HG03039 (cell line): Measurements from ENCODE around the gene DGLUCY.
"Not testable (repeated sequence)": the region's sequence is repeated elsewhere in the genome, so short reads cannot be mapped to it uniquely, and the experiment has no call there.

Source experiments
- ATAC-seq: cut with Tn5 transposase; IDR thresholded peaks from one replicate; pipeline ENCODE4 v1.9.1; 2021; ENCODE audit warnings: mild to moderate bottlenecking, moderate library complexity; ENCODE audit not compliant: unreplicated experiment

DGLUCY gene

DNA sequence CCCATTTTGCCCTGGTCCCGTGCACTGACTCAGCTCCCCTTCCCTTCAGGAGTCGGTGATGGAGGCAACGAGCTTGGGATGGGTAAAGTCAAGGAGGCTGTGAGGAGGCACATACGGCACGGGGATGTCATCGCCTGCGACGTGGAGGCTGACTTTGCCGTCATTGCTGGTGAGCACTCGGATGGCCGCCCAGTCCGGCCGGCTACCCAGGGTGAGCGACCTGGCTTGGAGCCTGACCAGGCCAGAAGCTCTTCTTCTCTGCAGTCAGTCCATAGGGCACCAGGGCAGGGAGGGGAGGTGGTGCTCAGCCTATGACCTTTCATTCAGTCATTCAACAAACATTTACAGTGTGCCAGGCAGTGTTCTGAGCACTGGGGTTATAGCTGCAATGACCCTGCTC lies 90.8 kb downstream of the DGLUCY start:
- ATAC-seq = no peak

DNA sequence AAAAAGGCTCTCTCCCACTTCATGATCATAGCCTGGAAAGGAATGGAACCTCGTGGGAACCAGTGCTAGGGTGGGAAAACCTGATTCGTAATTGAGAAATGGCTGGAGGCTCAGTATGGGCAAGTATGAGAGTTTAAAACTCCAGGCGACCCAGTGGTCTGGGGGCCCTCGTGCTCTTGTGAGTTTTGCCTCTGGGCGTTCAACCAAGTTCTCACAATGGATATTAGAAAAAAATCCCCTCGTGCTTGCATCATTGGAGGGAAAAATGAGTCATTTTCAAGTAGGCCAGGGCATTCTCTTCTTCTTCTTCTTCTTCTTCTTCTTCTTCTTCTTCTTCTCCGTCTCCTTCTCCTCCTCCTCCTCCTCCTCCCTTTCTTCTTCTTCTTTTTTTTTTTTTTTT lies 91.6 kb downstream of the DGLUCY start:
- no peak for ATAC-seq

GRCh38 chr14:91207008-91207407 lies 93.1 kb downstream of the DGLUCY start:
- ATAC-seq = no peak

DNA sequence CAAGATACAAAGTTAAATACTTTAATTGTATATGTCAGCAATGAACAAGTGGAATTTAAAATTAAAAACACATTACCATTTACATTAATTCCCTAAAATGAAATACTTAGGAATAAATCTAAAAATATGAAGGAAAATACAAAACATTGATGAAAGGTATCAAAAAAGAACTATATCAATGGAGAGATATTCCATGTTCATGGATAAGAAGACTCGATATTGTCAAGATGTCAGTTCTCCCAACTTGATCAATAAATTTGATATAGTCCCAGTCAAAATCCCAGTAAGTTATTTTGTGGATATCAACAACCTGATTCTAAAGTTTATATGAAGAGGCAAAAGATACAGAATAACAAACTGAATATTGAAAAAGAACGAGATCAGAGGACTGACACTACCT lies 97.1 kb downstream of the DGLUCY start:
- no peak for ATAC-seq

DNA sequence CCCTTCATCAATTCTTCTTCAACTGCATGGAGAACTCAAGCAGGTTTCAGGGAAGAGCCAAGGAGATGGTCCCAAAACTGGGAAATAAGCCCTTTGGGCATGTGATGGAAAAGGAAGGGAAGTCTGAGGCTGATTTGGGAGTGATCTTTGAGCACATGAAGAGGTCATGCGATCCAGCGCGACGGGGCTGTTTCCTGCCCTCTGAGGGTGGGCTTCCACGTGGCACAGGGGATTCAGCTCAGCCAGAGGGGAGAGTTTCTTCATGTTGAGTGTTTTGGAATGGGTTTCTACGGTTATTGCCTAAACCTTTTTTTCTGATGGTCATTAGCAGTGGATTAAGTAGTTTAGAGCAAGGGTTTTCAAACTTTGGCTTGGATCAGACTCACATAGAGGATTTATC lies 100.4 kb downstream of the DGLUCY start:
- ATAC-seq = no peak

GRCh38 chr14:91215381-91215780 lies 101.5 kb downstream of the DGLUCY start:
- ATAC-seq = no peak

DNA sequence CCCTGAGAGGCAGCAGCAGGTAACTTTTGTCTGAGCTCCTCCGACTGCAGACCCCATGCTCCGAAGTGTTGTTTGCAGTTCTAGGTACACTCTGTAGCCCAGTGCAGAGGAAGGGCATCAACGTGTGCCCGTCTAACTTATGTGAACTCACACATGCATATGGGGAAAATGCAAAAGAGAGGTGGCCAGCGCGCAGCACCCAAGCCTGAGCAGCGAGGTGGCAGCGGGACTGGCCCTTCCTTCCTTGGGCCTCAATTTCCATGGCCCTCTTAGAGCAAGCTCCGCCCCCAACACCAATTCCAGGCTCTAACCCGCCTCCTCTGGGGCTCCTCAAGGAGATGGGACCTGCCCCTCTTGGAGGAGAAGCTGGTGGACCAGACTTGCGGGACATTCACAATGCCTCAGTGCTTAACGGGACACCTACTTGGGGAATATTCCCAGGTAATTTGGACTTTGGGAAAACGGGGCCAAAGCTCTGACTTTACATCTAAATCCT lies 102.9 kb downstream of the DGLUCY start:
- ATAC-seq = no peak

DNA sequence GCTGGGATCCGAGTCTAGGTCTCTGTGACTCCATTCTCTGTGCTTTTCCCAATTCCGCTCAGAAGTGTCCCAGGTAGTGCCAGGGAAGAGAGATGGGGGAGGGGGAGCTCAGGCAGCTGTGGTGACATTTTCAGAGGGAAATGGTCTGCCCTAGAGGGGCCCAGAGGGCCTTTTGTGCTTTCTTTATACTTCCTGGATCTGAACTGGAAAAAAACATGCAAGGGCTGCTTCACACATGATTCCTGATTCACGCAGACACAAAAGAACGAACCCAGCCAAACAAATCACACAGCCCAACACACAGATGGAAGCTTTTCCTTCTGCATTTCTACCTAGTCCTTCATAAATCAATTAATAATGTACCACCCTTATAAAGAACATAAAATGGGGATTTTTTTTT lies 104.1 kb downstream of the DGLUCY start:
- no peak for ATAC-seq

- ATAC-seq = no peak
These were observed 105.9 kb downstream of the DGLUCY start for GRCh38 chr14:91219517-91220389.

DNA sequence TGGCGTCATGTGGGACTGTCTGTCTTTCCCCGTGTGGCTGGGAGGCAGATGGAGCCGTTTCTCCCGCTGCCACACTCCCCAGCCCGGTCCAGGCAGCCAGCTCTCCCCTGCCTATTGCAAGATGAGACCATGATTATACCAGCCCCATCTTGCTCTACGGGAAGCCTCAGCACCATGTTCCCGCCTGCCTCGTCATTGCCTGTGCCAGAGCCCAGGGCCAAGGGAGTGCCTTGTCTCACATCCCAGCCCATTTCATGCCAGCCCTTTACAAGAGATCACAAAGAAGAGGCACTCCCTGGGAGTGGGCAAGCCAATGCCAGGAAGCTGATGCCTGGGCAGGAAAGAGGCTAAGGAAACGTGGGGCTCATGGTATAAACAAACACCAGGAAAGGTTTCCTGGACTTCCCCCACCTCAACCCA lies 106.7 kb downstream of the DGLUCY start:
- ATAC-seq = no peak

DNA sequence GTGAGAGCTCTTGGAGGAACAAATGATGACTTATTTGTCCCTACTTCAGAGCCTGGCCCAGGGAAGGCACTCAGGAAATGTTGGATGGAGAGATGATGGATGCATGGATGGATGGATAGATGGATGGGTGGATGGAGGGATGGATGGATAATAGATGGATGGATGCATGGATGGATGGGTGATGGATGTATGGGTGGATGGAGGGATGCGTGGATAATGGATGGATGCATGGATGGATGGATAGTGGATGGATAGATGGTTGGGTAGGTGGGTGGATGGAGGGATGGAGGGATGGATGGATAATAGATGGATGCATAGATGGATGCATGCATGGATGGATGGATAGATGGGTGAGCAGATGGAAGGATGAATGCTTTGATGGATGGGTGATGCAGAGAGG lies 107.4 kb downstream of the DGLUCY start:
- ATAC-seq = no peak

DNA sequence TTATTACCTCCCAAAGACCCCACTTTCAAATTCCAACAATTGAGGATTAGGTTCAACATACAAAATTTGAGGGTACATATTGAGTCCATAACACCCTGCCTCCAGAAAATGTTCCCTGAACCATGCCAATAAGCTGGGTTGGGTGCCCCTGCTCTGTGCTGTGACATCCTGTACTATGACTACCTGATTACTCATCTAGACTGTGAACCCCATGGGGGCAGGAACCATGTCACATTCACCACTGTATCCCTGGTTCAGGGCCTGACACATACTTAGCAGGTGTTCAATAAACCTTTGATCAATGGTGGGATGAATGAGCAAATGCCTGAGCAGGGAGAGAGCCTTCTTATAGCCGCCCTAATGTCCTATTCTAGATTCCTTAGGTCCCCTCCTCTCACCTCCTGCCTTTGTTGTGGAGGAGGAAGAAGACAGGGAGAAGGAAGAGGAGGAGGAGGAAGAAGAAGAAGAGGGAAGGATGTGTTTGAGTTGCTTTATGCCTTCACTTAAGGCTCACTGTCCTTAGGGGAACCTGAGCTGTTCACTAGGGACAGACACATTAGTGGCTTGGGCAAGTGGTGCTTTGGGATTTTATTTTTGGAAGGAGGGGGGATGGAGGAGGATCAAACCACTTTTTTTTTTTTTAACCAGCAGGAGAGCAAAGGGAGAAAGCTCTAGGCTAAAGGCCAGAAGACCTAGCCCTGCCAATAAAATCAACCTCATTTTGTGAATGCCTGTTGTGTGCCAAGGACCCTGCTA lies 109.3 kb downstream of the DGLUCY start:
- ATAC-seq = no peak

DNA sequence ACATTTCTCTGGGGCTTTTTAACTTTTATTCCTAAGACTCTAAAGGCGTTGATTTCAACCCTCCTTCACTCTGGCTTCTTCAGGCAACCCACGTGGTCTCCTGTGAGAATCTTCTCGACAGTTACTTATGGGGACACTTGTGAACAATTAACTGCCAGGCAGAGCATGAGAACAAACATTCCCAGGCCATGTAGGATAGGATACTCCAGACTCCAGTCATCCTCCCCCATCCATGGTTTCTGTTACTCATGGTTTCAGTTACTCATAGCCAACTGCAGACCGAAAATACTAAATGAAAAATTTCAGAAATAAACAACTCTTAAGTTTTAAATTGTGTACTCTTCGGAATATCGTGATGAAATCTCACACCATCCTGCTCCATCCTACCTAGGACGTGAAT lies 111.2 kb downstream of the DGLUCY start:
- ATAC-seq = no peak

DNA sequence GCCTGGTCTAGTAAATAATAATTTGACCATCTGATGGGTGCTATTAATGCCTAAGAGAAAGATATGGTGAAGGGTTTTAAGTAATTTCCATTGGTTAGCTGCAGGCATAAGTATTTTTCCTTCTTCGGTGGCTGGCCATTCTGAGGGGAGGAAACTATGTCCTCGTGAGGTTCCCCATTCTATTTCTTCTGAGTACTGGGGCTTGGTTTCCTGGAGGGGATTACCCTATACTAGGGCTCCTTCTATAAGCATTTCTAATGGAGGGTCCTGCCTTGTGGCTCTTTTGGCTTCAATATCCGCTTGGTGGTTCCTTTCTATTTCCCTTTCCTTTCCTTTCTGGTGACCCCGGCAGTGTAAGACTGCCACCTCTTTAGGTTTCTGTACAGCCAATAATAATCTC lies 112.5 kb downstream of the DGLUCY start:
- ATAC-seq = not testable (repeated sequence)

DNA sequence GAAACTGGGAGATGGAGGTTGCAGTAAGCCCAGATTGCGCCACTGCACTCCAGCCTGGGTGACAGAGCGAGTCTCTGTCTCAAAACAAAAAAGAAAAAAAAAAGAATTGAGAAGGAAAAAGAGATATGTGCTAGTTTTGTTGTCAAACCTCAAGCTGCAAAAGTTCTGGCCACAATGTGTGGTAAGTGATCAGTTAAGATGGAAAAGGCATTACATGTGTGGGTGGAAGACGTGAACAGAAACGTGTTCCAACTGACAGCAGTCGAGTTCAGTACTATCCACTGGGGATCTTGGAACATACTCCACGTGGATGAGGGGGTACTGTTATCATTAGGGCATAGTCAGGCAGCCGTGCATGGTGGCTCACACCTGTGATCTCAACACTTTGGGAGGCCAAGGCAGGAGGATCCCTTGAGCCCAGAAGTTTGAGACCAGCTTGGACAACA lies 113.3 kb downstream of the DGLUCY start:
- ATAC-seq = no peak

DNA sequence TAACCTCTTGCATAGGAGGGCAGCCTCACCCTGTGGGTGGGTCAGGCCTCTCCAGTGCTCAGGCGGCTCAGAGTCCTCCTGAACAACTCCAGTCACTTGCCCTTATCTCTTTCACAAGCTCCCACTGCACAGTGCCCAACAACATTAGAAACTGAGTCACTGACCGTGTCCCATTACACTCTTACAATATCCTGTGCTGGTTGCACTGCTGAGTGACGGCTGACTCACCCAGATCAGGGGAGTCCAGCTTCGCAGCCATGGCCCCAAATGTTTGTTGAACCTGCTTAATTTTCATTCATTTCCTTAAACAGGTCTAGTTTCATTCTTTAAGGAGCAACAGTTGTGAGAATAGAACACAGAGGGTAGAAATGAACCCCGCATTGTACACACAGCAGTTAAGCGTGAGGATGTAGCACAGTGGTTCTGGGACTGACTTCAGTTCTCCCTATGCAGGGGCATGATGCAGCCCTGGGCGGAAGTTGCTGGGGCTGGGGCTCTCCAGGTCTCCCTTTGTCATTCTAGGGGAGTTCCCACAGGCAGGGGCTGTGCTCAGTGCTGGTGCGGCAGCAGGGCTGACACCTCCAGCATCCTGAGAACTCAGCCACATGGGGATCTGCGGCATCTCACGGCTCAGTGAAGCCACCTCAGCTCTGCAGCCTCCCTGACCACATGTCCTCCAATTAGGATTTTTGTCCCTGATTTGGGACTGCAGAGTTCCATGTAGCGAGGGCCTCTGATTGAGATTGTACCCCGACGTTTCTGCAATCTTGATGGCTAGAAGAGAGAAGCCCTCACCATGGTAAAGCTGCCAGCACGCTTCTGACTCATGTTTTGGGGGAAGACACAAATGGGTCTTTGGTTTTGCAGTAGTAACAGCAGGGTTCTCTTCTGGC lies 114.5 kb downstream of the DGLUCY start:
- ATAC-seq = peak; percentile 77

DNA sequence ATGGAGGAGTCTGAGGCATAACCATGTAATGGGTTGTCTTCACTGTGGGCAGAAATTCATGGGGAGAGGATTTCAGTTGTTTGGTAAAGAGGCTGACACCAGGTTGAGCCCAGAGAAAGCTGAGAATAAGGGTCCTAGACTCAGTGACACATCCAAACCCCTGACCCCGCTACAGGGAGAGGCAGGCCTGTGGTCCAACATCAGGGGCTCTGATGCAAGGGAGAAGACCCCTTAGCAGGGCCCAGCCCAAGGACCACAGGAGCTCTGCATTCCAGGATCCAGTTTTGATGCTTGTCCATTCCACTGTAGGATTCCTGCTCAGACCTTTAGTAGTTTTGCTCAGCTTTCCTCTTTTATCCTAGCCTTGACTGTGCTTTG lies 115.1 kb downstream of the DGLUCY start:
- ATAC-seq = no peak

GRCh38 chr14:91229743-91230200 lies 115.9 kb downstream of the DGLUCY start:
- ATAC-seq = no peak

DNA sequence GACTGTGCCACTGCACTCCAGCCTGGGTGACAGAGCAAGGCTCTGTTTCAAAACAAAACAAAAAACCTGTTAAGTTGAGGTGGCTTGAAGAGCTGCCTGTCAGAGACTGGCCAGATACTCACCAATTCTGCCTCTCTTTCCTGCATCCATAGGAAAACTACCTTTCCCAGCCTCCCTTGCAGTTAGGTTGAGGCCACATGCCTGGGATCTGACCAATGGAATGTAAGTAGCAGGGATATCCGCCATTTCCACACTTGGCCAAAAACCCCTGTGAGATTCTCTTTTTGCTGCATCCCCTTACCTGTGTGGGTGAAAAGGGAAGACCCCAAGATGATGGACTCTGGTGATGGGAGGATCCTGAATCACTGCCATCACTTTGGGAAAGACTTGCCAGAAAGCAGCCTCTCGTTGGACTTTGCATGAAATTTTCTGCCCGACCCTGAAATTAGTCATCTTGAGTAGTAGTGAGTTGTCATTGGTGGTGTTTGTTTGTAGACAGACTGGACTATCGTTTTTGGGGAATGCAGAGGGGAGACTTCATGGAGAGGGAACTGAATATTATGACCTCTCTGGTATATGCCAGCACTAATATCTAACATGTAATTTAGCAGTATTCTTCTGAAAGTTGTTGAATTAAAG lies 116.6 kb downstream of the DGLUCY start:
- no peak for ATAC-seq

DNA sequence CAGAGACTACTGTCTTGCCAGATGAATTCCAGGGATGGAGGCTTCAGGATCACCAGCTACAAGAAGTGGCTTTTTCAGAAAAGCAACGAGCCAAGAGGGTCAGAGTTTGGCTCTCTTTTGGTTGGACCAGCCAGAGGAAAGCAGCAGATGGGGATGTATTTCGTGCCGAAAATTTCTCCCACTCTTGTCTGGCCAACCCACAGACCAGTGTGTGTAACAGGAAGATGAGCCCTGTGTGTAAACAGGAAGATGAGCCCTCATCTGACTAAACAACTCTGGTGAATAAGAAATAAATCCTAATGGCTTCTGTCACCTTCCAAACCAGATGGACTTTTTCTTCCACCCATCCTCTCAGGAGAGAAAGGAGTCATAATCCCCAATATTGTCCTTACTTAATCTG lies 117.6 kb downstream of the DGLUCY start:
- ATAC-seq = no peak
